ENCODE measurements around the gene PPP1R13B.

The PPP1R13B gene

GRCh38 chr14:103707329-103708263 is 139.8 kb downstream of the PPP1R13B start:
- H3K4me3 ChIP-seq (ENCODE audit: low read depth in 1 of 2, low read length in 2 of 2): no peak overlapping the region
- H3K9ac ChIP-seq (ENCODE audit: low read depth in 1 of 2, low read length in 2 of 2): no peak overlapping the region
- no peaks in the 10 kb centered on the region for H3K27me3 ChIP-seq (ENCODE audit: control insufficient read depth in 1 of 2, insufficient read depth in 2 of 2, low read length in 2 of 2)
- peaks cover 5 to 55% of the 10 kb centered on the region in 2 donors for H3K36me3 ChIP-seq (ENCODE audit: control insufficient read depth in 1 of 2, insufficient read depth in 2 of 2, low read length in 2 of 2)
- no peak overlapping the region for H3K27ac ChIP-seq (ENCODE audit: low read depth, low read length)
- no peaks in the 10 kb centered on the region for H3K9me3 ChIP-seq (ENCODE audit: control insufficient read depth in 1 of 2, low read length in 2 of 2)
- peaks cover 20 to 21% of the 10 kb centered on the region in 2 donors for H3K4me1 ChIP-seq (ENCODE audit: control insufficient read depth in 1 of 2, insufficient read depth in 2 of 2, low read length in 2 of 2)

DNA sequence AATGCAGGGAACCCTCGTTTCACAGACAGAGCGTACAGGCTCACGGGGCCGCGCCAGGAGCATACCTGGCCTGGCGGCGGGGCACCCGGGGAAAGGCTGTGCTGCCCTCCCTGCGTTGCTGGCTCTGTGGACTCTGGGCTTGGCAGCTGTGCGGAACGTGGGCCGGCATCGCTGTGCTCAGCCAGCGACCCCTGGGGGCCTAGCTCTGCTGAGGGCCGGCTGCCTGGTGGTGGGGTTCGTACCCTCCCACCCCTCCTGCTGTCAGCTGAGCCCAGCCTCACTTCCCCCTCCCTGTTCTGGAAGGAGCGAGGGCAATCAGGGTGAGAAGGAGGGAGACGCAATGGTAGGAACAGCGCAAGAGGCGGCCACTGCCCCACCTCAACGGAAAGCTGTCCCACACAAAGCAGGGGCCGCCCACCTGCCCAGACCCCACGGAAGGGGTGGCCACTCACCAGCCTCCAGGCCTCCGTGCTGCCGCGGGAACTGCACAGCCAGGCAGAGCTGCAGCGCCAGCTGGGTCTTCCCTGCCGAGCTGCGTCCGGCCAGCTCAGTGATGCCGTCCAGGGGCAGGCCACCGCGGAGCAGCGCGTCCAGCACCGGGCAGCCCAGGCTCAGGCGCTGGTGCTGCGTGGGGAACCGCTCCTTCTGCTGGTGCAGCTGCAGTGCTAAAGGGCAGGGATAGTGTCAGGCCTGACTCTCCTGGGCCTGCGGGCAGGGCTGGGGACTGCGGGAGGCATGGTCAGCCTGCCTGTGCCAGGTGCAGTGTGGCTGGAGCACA is 140.6 kb downstream of the PPP1R13B start:
- Histone ChIP-seq H3K27me3 (ENCODE audit: control insufficient read depth in 1 of 2, insufficient read depth in 2 of 2, low read length in 2 of 2) (no peaks in the 10 kb centered on the region), H3K4me3 (ENCODE audit: low read depth in 1 of 2, low read length in 2 of 2) (no peak overlapping the region), H3K9me3 (ENCODE audit: control insufficient read depth in 1 of 2, low read length in 2 of 2) (no peaks in the 10 kb centered on the region), H3K4me1 (ENCODE audit: control insufficient read depth in 1 of 2, insufficient read depth in 2 of 2, low read length in 2 of 2) (peaks cover 12% of the 10 kb centered on the region in 2 donors), H3K9ac (ENCODE audit: low read depth in 1 of 2, low read length in 2 of 2) (no peak overlapping the region), H3K36me3 (ENCODE audit: control insufficient read depth in 1 of 2, insufficient read depth in 2 of 2, low read length in 2 of 2) (peaks cover 5 to 64% of the 10 kb centered on the region in 2 donors), H3K27ac (ENCODE audit: low read depth, low read length) (no peak overlapping the region)

DNA sequence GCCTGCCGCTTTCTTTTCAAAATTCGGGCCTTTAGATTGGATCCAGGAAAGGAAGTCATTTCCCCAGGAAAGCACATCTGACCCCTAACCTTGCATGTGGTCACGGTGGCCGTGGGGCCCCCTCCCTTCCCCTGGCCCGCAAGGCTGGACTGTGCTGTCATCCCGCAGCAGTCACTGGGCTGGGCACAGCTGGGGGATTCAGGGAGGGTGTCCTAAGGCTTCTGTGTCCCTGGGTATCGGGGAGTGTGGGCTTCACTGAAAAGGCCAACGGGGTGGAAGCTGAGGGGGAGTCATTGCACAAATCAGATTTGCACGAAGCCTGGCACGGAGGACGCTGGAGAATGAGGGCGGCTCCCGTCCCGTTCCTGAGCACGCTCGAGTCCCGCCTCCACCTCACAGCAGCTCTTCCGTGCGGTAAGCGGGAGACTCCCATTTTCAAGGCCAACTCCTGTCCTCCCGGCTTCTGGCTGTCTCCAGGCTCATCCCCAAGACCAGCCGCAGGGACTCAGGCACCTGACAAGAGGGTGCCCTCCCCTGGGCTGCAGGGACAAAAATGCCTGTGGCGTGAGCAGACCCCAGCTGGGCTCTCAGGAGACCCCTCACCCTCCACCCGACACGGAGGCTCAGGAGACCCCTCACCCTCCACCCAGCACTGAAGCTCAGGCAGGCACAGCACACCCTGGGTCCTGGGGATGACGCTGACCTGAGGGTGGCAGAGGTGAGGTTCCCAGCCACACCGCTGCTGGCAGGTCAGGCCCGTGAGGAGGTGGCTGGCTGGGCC is 141.7 kb downstream of the PPP1R13B start:
- no peaks in the 10 kb centered on the region for H3K9me3 ChIP-seq (ENCODE audit: control insufficient read depth in 1 of 2, low read length in 2 of 2)
- no peaks in the 10 kb centered on the region for H3K27me3 ChIP-seq (ENCODE audit: control insufficient read depth in 1 of 2, insufficient read depth in 2 of 2, low read length in 2 of 2)
- no peak overlapping the region for H3K9ac ChIP-seq (ENCODE audit: low read depth in 1 of 2, low read length in 2 of 2)
- H3K4me1 ChIP-seq (ENCODE audit: control insufficient read depth in 1 of 2, insufficient read depth in 2 of 2, low read length in 2 of 2): peaks cover 2 to 3% of the 10 kb centered on the region in 2 donors
- no peak overlapping the region for H3K4me3 ChIP-seq (ENCODE audit: low read depth in 1 of 2, low read length in 2 of 2)
- peaks cover 5 to 69% of the 10 kb centered on the region in 2 donors for H3K36me3 ChIP-seq (ENCODE audit: control insufficient read depth in 1 of 2, insufficient read depth in 2 of 2, low read length in 2 of 2)
- no peak overlapping the region for H3K27ac ChIP-seq (ENCODE audit: low read depth, low read length)

DNA sequence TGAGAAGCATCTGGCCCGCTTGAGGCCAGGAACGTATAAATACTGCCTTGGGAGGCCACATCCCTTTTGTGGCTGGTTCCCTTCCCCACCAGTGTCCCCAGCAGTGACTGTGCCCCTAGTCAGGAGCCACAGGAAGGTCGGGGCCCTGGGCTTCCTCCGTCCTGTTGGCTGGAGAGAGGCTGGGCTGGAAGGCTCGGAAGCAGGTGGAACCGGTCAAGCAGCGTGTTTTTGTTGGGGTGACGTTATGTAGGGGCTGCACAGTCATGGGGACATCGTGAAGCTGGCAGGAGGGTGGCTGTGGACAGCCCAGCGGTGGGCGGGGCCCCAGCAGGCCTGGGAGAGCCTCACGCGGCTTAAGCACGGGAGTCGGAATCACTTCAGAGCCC is 142.3 kb downstream of the PPP1R13B start:
- Histone ChIP-seq H3K9me3 (ENCODE audit: control insufficient read depth in 1 of 2, low read length in 2 of 2) (no peaks in the 10 kb centered on the region), H3K4me3 (ENCODE audit: low read depth in 1 of 2, low read length in 2 of 2) (no peak overlapping the region), H3K9ac (ENCODE audit: low read depth in 1 of 2, low read length in 2 of 2) (no peak overlapping the region), H3K27me3 (ENCODE audit: control insufficient read depth in 1 of 2, insufficient read depth in 2 of 2, low read length in 2 of 2) (no peaks in the 10 kb centered on the region), H3K36me3 (ENCODE audit: control insufficient read depth in 1 of 2, insufficient read depth in 2 of 2, low read length in 2 of 2) (peaks cover 5 to 71% of the 10 kb centered on the region in 2 donors), H3K4me1 (ENCODE audit: control insufficient read depth in 1 of 2, insufficient read depth in 2 of 2, low read length in 2 of 2) (peaks cover 0 to 1% of the 10 kb centered on the region in 2 donors), H3K27ac (ENCODE audit: low read depth, low read length) (no peak overlapping the region)

DNA sequence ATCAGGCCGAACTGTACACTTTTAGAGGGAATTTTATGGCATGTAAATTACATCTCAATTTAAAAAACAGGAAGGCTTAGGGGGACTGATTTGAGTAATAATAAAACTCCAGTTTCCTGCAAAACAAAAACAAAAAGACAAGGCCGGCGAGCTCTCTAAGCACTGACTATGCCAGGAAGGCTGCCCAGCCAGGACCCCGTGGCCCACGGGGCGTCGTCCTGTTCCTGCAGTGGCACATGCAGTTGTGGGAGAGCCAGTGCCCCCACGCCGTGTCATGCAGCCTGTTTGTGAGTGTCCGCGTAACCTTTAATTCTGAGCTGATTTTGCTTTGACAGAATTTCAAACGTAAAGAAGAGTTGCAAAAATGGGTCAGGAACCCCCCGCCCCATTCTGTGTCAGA is 142.7 kb downstream of the PPP1R13B start:
- H3K27ac ChIP-seq (ENCODE audit: low read depth, low read length): no peak overlapping the region
- H3K27me3 ChIP-seq (ENCODE audit: control insufficient read depth in 1 of 2, insufficient read depth in 2 of 2, low read length in 2 of 2): no peaks in the 10 kb centered on the region
- no peaks in the 10 kb centered on the region for H3K4me1 ChIP-seq (ENCODE audit: control insufficient read depth in 1 of 2, insufficient read depth in 2 of 2, low read length in 2 of 2)
- H3K36me3 ChIP-seq (ENCODE audit: control insufficient read depth in 1 of 2, insufficient read depth in 2 of 2, low read length in 2 of 2): peaks cover 5 to 75% of the 10 kb centered on the region in 2 donors
- no peaks in the 10 kb centered on the region for H3K9me3 ChIP-seq (ENCODE audit: control insufficient read depth in 1 of 2, low read length in 2 of 2)
- H3K9ac ChIP-seq (ENCODE audit: low read depth in 1 of 2, low read length in 2 of 2): no peak overlapping the region
- H3K4me3 ChIP-seq (ENCODE audit: low read depth in 1 of 2, low read length in 2 of 2): no peak overlapping the region

DNA sequence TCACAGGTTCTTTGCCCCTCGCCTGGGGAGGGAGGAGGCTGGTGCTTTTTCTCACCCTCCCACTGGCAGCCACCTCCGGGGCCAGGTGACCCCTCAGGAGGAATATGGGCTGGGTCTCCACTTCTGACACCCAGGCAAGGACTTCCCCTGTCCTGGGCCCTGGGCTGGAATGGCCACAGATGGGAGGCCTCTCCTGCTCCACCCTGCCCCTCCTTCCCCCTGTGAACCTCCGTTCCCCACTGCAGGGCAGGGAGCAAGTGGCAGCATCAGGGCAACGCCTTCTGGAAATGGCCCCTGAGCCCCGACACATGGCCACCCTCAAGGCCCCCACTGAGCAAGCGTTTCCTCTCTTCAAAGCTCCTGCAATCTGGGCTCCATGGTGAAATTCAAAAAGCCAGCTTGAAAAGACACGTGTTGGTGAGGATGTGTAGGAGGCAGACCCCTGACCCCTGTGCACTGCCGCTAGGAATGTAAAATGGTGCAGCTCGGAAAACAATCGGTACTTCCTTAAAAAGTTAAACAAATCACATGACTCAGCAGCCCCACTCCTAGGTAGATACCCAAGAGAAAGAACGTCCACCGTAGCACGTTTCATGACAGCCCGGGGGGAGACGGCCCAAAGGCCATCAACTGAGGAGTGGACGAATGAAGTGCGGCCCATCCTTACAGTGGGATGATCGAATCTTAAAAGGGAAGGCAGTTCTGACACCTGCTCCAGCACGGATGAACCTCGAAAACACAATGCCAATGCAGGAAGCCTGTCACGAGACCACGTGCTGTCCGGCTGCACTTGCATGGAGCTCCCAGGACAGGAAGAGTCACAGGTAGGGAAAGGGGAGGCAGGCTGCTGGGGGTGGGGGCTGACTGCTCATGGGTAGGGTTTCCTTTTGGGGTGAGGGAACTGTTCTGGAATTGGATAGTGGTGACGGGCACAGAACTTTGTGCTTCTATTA is 143.7 kb downstream of the PPP1R13B start:
- Histone ChIP-seq H3K36me3 (ENCODE audit: control insufficient read depth in 1 of 2, insufficient read depth in 2 of 2, low read length in 2 of 2) (peaks cover 5 to 76% of the 10 kb centered on the region in 2 donors), H3K4me3 (ENCODE audit: low read depth in 1 of 2, low read length in 2 of 2) (no peak overlapping the region), H3K27ac (ENCODE audit: low read depth, low read length) (no peak overlapping the region), H3K27me3 (ENCODE audit: control insufficient read depth in 1 of 2, insufficient read depth in 2 of 2, low read length in 2 of 2) (no peaks in the 10 kb centered on the region), H3K4me1 (ENCODE audit: control insufficient read depth in 1 of 2, insufficient read depth in 2 of 2, low read length in 2 of 2) (peaks cover 0 to 1% of the 10 kb centered on the region in 2 donors), H3K9me3 (ENCODE audit: control insufficient read depth in 1 of 2, low read length in 2 of 2) (no peaks in the 10 kb centered on the region), H3K9ac (ENCODE audit: low read depth in 1 of 2, low read length in 2 of 2) (no peak overlapping the region)

DNA sequence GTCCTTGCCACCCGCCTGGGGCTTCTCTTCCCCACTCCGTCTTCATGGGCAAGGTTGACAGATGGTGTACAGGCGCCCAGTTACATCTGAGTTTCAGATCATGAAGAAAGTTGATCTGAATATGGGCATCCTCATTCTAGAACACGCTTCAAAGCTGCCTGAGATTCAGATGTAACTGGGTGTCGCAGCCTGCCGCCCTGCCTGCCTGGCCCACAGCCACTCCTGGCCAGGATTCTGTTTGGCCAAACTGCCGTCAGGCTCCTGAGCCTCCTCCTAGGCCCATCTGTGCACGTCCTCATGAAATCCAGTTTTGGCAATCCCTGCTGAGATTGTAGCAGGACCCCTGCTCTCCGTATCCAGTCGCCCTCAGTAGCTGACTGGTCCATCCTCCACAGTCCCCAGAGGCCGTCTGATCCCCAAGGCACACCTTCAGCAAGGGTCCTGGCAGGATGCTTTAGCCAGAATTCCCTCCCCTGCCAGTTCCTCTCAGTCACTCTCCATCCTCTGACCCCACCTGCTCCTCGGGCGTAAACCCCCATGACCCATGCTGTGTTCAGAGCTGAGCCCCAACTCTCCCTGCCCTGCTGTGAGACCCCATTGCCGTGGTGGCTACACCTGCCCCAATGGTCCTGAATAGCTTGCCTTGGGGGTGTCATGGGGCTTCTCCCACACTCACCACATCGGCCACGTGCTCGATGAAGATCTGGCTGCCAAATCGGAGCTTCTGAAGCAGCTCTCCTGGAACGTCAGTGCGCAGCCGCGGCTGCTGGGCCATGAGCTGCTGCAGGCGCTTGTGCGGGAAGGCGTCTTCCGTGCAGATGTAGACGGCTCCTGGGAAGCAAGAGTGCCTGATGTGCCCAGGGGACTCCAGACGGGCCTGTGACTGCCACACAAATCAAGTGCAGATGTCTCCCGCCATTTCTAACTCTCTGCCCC is 144.6 kb downstream of the PPP1R13B start:
- H3K27me3 ChIP-seq (ENCODE audit: control insufficient read depth in 1 of 2, insufficient read depth in 2 of 2, low read length in 2 of 2): no peaks in the 10 kb centered on the region
- H3K9ac ChIP-seq (ENCODE audit: low read depth in 1 of 2, low read length in 2 of 2): no peak overlapping the region
- no peak overlapping the region for H3K4me3 ChIP-seq (ENCODE audit: low read depth in 1 of 2, low read length in 2 of 2)
- H3K27ac ChIP-seq (ENCODE audit: low read depth, low read length): no peak overlapping the region
- H3K36me3 ChIP-seq (ENCODE audit: control insufficient read depth in 1 of 2, insufficient read depth in 2 of 2, low read length in 2 of 2): peaks cover 5 to 68% of the 10 kb centered on the region in 2 donors
- H3K4me1 ChIP-seq (ENCODE audit: control insufficient read depth in 1 of 2, insufficient read depth in 2 of 2, low read length in 2 of 2): peaks cover 5 to 10% of the 10 kb centered on the region in 2 donors
- no peaks in the 10 kb centered on the region for H3K9me3 ChIP-seq (ENCODE audit: control insufficient read depth in 1 of 2, low read length in 2 of 2)

GRCh38 chr14:103702095-103702494 is 145.3 kb downstream of the PPP1R13B start:
- no peak overlapping the region for H3K27ac ChIP-seq (ENCODE audit: low read depth, low read length)
- no peak overlapping the region for H3K4me3 ChIP-seq (ENCODE audit: low read depth in 1 of 2, low read length in 2 of 2)
- H3K9ac ChIP-seq (ENCODE audit: low read depth in 1 of 2, low read length in 2 of 2): no peak overlapping the region
- H3K27me3 ChIP-seq (ENCODE audit: control insufficient read depth in 1 of 2, insufficient read depth in 2 of 2, low read length in 2 of 2): no peaks in the 10 kb centered on the region
- H3K36me3 ChIP-seq (ENCODE audit: control insufficient read depth in 1 of 2, insufficient read depth in 2 of 2, low read length in 2 of 2): peaks cover 9 to 66% of the 10 kb centered on the region in 2 donors
- H3K9me3 ChIP-seq (ENCODE audit: control insufficient read depth in 1 of 2, low read length in 2 of 2): no peaks in the 10 kb centered on the region
- H3K4me1 ChIP-seq (ENCODE audit: control insufficient read depth in 1 of 2, insufficient read depth in 2 of 2, low read length in 2 of 2): peaks cover 9 to 11% of the 10 kb centered on the region in 2 donors
